ENCODE measurements around the gene QKI.

Gene QKI

DNA sequence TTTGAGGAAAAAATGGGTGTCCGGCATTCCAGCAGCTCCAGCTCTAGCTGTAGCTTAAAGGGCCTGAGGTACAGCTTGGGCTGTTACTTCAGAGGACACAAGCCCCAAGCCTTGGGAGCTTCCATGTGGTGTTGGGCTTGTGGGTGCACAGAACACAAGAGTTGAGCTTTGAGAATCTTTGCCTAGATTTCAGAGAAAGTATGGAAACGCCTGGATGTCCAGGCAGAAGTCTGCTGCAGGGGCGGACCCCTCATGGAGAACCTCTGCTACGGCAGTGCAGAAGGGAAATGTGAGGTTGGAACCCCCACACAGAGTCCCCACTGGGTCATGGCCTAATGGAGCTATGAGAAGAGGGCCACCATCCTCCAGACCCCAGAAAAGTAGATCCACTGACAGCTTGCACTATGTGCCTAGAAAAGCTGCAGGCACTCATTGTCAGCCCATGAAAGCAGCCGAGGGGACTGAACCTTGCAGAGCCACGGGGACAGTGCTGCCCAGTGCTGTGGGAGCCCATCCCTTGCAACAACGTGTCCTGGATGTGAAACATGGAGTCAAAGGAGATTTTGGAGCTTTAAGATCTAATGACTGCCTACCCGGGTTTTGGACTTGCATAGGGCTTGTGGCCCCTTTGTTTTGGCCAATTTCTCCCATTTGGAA is 90.6 kb downstream of the QKI start:
- DNase-seq (ENCODE audit: low read depth) = no peak
- H3K4me3 ChIP-seq (ENCODE audit: low read depth, low read length) = no peak overlapping the region
- no peak for TF ChIP-seq CTCF (conservative IDR thresholded peaks at IDR 0.05; ENCODE audit: low read depth, low read length)

DNA sequence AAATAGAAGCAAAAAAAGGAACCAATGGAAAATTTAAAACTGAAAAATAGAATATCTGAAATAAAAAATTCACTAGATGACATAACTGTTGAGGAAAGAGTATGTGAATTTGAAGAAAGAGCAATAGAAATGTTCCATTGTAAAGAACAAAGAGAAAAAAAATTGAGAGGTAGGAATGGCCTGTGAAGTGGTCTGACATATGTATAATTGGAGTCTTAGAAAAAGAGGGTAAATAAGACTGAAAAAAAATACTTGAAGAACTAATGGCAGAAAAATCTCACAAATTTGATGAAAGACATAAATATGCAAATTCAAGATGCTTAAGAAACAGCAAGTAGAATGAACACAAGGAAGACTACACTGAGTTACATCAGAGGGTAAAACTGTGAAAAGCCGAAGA is 93.4 kb downstream of the QKI start:
- H3K4me3 ChIP-seq (ENCODE audit: low read depth, low read length) = no peak overlapping the region
- no peak for TF ChIP-seq CTCF (conservative IDR thresholded peaks at IDR 0.05; ENCODE audit: low read depth, low read length)
- no peak for DNase-seq (ENCODE audit: low read depth)

DNA sequence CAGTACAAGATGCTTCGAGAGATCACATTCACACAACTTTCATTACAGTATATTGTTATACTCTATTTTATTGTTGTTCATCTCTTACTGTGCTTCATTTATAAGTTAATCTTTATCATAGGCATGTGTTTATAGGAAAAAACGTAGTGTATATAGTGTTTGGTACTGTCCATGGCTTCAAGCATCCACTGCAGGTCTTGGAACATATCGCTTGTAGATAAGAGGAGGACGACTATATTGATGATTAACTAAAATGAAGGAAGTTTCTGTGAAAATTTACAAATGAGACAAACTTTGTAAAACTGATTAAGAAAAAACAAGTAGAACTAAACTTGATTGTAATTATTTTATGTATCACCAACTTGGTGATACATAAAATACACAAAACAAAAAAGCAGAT is 98.5 kb downstream of the QKI start:
- no peak overlapping the region for H3K4me3 ChIP-seq (ENCODE audit: low read depth, low read length)
- TF ChIP-seq CTCF (conservative IDR thresholded peaks at IDR 0.05; ENCODE audit: low read depth, low read length) = no peak
- DNase-seq (ENCODE audit: low read depth) = no peak

GRCh38 chr6:163513570-163514166 is 99.2 kb downstream of the QKI start:
- no peak for TF ChIP-seq CTCF (conservative IDR thresholded peaks at IDR 0.05; ENCODE audit: low read depth, low read length)
- H3K4me3 ChIP-seq (ENCODE audit: low read depth, low read length) = no peak overlapping the region
- no peak for DNase-seq (ENCODE audit: low read depth)

DNA sequence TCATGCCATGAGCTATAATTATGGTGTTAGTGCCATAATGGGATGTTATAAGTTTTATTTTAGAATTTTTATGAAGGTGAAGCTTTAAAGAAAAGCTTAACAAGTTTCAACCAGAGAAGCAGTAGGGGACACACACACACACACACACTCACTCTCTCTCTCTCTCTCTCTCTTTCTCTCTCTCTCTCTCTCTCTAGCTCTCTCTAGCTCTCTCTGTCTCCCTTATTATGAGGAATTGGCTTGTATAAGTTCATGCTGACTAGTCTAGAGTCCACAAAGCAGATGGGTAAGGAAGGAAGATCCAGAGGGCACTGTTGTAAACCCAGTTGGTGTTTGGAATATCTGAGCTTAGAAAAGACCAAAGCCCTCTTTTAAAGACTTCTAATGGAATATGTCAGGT is 102.4 kb downstream of the QKI start:
- no peak for DNase-seq (ENCODE audit: low read depth)
- TF ChIP-seq CTCF (conservative IDR thresholded peaks at IDR 0.05; ENCODE audit: low read depth, low read length) = no peak
- H3K4me3 ChIP-seq (ENCODE audit: low read depth, low read length) = no peak overlapping the region

DNA sequence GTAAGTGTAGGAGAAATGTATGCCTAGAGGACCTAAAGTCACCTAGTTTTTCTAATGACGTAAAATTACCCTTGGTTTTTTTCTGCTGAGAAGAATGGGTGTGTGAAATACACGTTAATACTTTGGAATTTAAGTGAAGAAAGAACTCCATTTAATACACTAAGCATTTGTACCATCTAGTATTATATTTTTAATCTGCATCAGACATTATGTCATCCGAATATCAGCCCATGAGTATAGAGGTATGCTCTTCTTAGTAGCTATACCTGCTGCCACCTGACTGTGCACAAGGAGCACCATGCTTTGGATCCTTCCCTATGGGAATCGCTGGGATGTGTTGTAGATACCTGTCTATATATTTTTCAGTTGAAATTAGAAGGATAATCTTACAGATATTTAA is 106.4 kb downstream of the QKI start:
- DNase-seq (ENCODE audit: low read depth) = no peak
- TF ChIP-seq CTCF (conservative IDR thresholded peaks at IDR 0.05; ENCODE audit: low read depth, low read length) = no peak
- no peak overlapping the region for H3K4me3 ChIP-seq (ENCODE audit: low read depth, low read length)

DNA sequence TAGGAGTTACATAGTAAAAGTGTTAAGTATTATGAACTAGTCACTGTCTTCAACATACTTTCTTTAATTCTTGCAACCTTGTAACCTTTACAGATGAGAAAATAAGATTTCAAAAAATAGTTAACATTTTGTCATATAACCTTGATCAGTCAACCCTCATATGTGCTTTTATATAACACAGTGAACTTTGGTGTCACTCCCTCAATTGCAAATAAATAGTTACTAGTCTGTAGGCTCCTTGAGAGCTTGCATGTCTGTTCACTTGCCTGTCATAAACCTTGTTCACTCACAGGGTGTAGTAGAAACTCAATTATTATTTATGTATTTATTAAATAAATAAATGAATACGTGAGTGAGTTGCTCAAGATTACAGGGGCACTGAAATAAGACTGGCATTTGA is 107.5 kb downstream of the QKI start:
- DNase-seq (ENCODE audit: low read depth) = no peak
- no peak for TF ChIP-seq CTCF (conservative IDR thresholded peaks at IDR 0.05; ENCODE audit: low read depth, low read length)
- no peak overlapping the region for H3K4me3 ChIP-seq (ENCODE audit: low read depth, low read length)

Measured in choroid plexus epithelial cell (primary cell).